ENCODE results near the gene PDE4B. TPM values are rescaled to one million over a fixed set of nuclear protein-coding genes. Genes with fewer than 3 reads are reported as not detected.

Gene PDE4B
- total and polyA plus RNA-seq, 10 of the 15 experiments (the other 5 are each of a cell fraction or from before 2014, with no cell fraction given), result 3.0 to 13.2 (median 5.7) TPM

- ChIA-PET POLR2A (no interaction called here), RAD21 (ENCODE audit: unreplicated experiment) (no interaction called here), CTCF (interaction anchor here (1.2 to 1.3 kb wide), 2 partner anchors 22 to 461 kb away, joined by 3 read pairs; no protein-coding TSS in a partner anchor), SMC1A (ENCODE audit: uncharacterized antibody, unreplicated experiment) (interaction anchor here (0.7 to 1.1 kb wide), 2 partner anchors 8 to 25 kb away, joined by 3 read pairs; no protein-coding TSS in a partner anchor)
- Histone ChIP-seq H3K27me3 (replicated peaks in 1 of 2; ENCODE audit: control insufficient read depth in 2 of 2, insufficient read depth in 2 of 2, low read length in 1 of 2) (no peaks in the 10 kb centered on the region), H3K9ac (ENCODE audit: control insufficient read depth, insufficient read depth, low read length) (no peak overlapping the region), H3K4me3 (no peak overlapping the region), H3K36me3 (ENCODE audit: control insufficient read depth in 2 of 2, insufficient read depth in 2 of 2, low read length in 1 of 2) (no peaks in the 10 kb centered on the region), H3K27ac (ENCODE audit: control insufficient read depth, insufficient read depth) (no peak overlapping the region), H3K79me2 (ENCODE audit: control insufficient read depth, insufficient read depth, low read length) (no peaks in the 10 kb centered on the region), H2AFZ (ENCODE audit: control insufficient read depth, low read depth, low read length) (no peak overlapping the region), H3K9me3 (replicated peaks; ENCODE audit: control insufficient read depth, insufficient read depth, low read length) (no peaks in the 10 kb centered on the region), H3K4me2 (ENCODE audit: control insufficient read depth, insufficient read depth) (no peak overlapping the region), H3K4me1 (ENCODE audit: control insufficient read depth, insufficient read depth, low read length) (no peaks in the 10 kb centered on the region), H4K20me1 (ENCODE audit: control insufficient read depth, insufficient read depth) (no peaks in the 10 kb centered on the region)
- FAIRE-seq, result no peak
- no TSS peak for BruUV-seq (replicated peaks)
- in situ Hi-C loops (cut with MboI) (no loop called here), intact Hi-C loops (cut with micrococcal nuclease; ENCODE audit: unreplicated experiment) (no loop called here)
- ATAC-seq, result no peak
- 0% methylated on average over 1 of the region's 1 CpG for WGBS (ENCODE audit: insufficient coverage, insufficient replicate concordance, low lambda C conversion rate, missing lambda C conversion rate)
- DNase-seq (ENCODE audit: low read depth, low spot score), result no peak
- TF ChIP-seq BRCA1 (IDR thresholded peaks at IDR 0.05; ENCODE audit: low read depth, low read length), result no peak
- TF ChIP-seq EZH2 (IDR thresholded peaks at IDR 0.05; ENCODE audit: borderline replicate concordance, control insufficient read depth, low read depth, low read length), result no peak
- TF ChIP-seq NBN (IDR thresholded peaks at IDR 0.05), result no peak
- TF ChIP-seq MAX (IDR thresholded peaks at IDR 0.05; ENCODE audit: low read depth, low read length), result no peak
- TF ChIP-seq RB1 (IDR thresholded peaks at IDR 0.05; ENCODE audit: borderline replicate concordance), result no peak
- TF ChIP-seq HCFC1 (IDR thresholded peaks at IDR 0.05; ENCODE audit: low read length), result no peak
- no peak for TF ChIP-seq PAX5 (IDR thresholded peaks at IDR 0.05; ENCODE audit: borderline replicate concordance, low read depth, low read length)
- TF ChIP-seq SREBF2 (IDR thresholded peaks at IDR 0.05; ENCODE audit: low read length), result no peak
- TF ChIP-seq ZBTB33 (IDR thresholded peaks at IDR 0.05), result no peak
- no peak for TF ChIP-seq NFYA (IDR thresholded peaks at IDR 0.05; ENCODE audit: borderline replicate concordance, low read depth, low read length)
Observed at GRCh38 chr1:65985393-65986066, 192.8 kb downstream of the PDE4B start.

Data from GM12878 (cell line).